GM21529 (cell line): ENCODE measurements around the gene PCDHGB7.
"Not testable (repeated sequence)": the region's sequence is repeated elsewhere in the genome, so short reads cannot be mapped to it uniquely, and the experiment has no call there.

Experiments used
- ATAC-seq: cut with Tn5 transposase; IDR thresholded peaks from one replicate; pipeline ENCODE4 v1.9.1; 2021; ENCODE audit not compliant: unreplicated experiment

The PCDHGB7 gene

DNA sequence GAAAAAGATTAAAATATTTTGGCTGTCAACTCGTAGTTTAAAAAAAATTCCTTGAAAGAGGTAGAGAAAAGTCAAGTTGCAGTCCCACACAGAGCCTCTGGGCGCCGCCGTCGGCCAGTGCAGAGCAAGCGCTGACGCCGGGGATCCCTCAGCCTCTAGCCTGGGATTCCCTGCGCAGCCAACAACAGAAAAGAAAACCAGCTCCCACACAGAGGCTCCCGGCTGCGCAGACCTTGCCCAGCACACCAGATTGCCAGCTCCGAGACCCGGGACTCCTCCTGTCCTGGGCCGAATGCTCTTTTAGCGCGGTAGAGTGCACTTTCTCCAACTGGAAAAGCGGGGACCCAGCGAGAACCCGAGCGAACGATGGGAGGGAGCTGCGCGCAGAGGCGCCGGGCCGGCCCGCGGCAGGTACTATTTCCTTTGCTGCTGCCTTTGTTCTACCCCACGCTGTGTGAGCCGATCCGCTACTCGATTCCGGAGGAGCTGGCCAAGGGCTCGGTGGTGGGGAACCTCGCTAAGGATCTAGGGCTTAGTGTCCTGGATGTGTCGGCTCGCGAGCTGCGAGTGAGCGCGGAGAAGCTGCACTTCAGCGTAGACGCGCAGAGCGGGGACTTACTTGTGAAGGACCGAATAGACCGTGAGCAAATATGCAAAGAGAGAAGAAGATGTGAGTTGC lies at the start of gene PCDHGB7:
Gene PCDHGB7 (plus strand): TSS at position 184 of the 679 bp plus-strand sequence. CDS start 183 bp downstream, at position 367.
- peak; percentile 73 for ATAC-seq

- ATAC-seq: peak; percentile 99
Measured at GRCh38 chr5:141369994-141370848, 47.3 kb upstream of the PCDHGB7 start, which contains the start of gene PCDHGB3. Gene PCDHGB3 (plus strand): TSS chr5:141370242. CDS start chr5:141370395, 153 bp downstream.

- no peak for ATAC-seq
Measured at GRCh38 chr5:141371572-141372475, 45.7 kb upstream of the PCDHGB7 start.

- ATAC-seq: no peak
Measured at GRCh38 chr5:141373673-141374317, 43.7 kb upstream of the PCDHGB7 start, which contains the start of gene PCDHGA6. Gene PCDHGA6 (plus strand): TSS chr5:141373891. CDS start chr5:141374084, 193 bp downstream.

DNA sequence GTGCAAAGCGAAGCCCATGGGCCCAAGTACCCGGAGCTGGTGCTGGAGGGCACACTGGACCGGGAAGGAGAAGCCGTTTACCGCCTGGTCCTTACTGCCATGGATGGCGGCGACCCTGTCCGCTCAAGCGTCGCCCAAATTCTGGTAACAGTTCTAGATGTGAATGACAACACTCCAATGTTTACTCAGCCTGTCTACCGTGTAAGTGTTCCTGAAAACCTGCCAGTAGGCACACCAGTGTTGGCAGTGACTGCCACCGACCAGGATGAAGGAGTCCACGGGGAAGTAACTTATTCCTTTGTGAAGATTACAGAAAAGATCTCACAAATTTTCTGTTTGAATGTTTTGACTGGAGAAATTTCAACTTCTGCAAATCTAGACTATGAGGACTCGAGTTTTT lies 42.9 kb upstream of the PCDHGB7 start:
- ATAC-seq: no peak

DNA sequence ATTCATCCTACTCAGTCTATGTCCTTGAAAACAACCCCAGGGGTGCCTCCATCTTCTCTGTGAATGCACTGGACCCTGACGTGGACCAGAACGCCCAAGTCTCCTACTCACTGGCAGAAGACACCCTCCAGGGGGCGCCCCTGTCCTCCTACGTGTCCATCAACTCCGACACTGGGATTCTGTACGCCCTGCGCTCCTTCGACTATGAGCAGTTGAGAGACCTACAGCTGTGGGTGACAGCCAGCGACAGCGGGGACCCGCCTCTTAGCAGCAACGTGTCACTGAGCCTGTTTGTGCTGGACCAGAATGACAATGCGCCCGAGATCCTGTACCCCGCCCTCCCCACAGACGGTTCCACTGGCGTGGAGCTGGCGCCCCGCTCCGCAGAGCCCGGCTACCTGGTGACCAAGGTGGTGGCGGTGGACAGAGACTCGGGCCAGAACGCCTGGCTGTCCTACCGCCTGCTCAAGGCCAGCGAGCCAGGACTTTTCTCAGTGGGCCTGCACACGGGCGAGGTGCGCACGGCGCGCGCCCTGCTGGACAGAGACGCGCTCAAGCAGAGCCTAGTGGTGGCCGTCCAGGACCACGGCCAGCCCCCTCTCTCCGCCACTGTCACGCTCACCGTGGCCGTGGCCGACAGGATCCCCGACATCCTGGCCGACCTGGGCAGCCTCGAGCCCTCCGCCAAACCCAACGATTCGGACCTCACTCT lies 41.9 kb upstream of the PCDHGB7 start:
- ATAC-seq: not testable (repeated sequence)

DNA sequence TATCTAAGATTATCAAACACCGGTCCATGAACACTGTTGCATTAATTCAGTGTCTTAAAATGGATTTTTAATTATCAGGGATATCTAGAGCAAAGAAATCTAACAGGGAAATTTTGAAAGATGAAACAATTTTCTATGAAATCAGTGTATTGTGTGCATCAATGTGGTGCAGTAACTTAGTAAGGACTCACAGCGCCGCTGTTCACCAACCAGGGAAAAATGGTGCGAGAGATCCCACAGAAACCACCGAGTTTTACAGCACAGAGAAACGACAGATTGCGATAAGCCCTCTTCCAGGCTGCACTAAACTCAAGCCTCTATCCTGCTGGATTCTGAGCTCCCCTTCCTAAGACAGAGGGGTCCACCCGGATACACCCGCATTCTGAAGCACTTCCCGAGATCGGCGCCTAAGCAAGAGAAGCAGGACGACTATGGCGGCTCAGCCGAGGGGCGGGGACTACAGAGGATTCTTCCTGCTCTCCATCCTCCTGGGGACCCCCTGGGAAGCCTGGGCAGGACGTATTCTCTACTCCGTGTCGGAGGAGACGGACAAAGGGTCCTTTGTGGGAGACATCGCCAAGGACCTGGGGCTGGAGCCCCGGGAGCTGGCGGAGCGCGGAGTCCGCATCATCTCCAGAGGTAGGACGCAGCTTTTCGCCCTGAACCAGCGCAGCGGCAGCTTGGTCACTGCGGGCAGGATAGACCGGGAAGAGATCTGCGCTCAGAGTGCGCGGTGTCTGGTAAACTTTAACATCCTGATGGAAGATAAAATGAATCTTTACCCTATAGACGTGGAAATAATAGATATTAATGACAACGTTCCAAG lies 34.8 kb upstream of the PCDHGB7 start, which contains the start of gene PCDHGA7:
Gene PCDHGA7 (plus strand): TSS at position 274 of the 826 bp plus-strand sequence. CDS start 158 bp downstream, at position 432.
- ATAC-seq: no peak

DNA sequence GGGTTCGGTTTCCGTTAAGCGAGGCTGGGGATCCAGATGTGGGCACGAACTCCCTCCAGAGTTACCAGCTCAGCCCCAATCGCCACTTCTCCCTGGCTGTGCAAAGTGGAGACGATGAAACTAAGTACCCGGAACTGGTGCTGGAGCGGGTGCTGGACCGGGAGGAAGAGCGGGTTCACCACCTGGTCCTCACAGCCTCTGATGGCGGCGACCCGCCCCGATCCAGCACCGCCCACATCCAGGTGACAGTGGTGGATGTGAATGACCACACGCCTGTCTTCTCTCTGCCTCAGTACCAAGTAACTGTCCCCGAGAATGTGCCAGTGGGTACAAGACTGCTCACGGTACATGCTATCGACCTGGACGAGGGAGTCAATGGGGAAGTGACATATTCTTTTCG lies 34.1 kb upstream of the PCDHGB7 start:
- no peak for ATAC-seq

- no peak for ATAC-seq
Measured at GRCh38 chr5:141384471-141385267, 32.8 kb upstream of the PCDHGB7 start.

DNA sequence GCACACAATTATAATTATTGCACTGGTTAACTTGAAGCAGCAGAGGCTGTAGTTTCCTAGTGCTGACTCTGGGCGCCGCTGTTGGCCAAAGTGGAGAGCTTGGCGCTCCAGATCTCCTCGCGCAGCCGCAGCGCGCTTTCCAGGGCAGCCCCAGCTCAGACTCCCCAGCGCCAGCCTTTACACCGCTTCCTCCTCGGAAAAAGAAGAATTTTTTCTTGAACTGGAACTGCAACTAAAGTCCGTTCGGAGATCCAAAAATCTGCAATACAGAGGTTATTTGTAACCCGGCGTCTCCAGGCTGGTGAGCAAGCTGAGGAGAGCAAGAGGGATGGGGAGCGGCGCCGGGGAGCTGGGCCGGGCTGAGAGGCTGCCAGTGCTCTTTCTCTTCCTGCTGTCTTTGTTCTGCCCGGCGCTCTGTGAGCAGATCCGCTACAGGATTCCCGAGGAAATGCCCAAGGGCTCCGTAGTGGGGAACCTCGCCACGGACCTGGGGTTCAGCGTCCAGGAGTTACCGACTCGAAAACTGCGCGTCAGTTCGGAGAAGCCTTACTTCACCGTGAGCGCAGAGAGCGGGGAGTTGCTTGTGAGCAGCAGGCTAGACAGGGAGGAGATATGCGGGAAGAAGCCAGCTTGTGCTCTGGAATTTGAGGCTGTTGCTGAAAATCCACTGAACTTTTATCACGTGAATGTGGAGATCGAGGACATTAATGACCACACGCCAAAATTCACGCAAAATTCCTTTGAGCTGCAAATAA lies 29.7 kb upstream of the PCDHGB7 start, which contains the start of gene PCDHGB4:
Gene PCDHGB4 (plus strand): TSS at position 142 of the 755 bp plus-strand sequence. CDS start 187 bp downstream, at position 329.
- ATAC-seq: peak; percentile 89

GRCh38 chr5:141388661-141389060 lies 28.8 kb upstream of the PCDHGB7 start:
- no peak for ATAC-seq

DNA sequence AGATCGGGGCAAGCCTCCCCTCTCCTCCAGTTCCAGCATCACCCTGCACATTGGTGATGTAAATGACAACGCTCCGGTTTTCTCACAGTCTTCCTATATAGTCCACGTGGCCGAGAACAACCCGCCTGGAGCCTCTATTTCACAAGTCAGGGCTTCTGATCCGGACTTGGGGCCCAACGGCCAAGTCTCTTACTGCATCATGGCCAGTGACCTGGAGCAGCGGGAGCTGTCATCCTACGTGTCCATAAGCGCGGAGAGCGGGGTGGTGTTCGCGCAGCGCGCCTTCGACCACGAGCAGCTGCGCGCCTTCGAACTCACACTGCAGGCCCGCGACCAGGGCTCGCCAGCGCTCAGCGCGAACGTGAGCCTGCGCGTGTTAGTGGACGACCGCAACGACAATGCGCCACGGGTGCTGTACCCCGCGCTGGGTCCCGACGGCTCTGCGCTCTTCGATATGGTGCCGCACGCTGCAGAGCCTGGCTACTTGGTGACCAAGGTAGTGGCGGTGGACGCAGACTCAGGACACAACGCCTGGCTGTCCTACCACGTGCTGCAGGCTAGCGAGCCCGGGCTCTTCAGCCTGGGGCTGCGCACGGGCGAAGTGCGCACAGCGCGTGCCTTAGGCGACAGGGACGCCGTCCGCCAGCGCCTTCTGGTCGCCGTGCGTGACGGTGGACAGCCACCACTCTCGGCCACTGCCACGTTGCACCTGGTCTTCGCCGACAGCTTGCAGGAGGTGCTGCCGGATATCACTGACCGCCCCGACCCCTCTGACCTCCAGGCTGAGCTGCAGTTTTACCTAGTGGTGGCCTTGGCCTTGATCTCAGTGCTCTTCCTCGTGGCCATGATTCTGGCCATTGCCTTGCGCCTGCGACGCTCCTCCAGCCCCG lies 28.1 kb upstream of the PCDHGB7 start:
- no peak for ATAC-seq

- ATAC-seq: no peak
Measured at GRCh38 chr5:141392429-141393198, 24.9 kb upstream of the PCDHGB7 start, which contains the start of gene PCDHGA8. Gene PCDHGA8 (plus strand): TSS chr5:141392633. CDS start chr5:141392814, 181 bp downstream.

- no peak for ATAC-seq
Measured at GRCh38 chr5:141393267-141393666, 24.2 kb upstream of the PCDHGB7 start.
